Activated T-cell treated with anti-CD3 and anti-CD28 coated beads, Interleukin-2, amount 50 U/mL, for 4 hours (primary cell): Measurements from ENCODE around the gene RFTN2. TPM values are rescaled to one million over a fixed set of nuclear protein-coding genes. Genes with fewer than 3 reads are reported as not detected.
"Not testable (repeated sequence)": the region's sequence is repeated elsewhere in the genome, so short reads cannot be mapped to it uniquely, and the experiment has no call there.

ENCODE experiments used
- ATAC-seq, 2 donors: fragments of 200-7000 bp; cut with Tn5 transposase; one replicate each; pipeline ENCODE4 v1.10.0; 2021
- DNase-seq: peaks from one replicate; pipeline ENCODE4 v3.0.0-alpha.2; 2020
- H3K27me3 Mint-ChIP-seq: one replicate; pipeline ENCODE4 v1.8.0; 2021; ENCODE audit warnings: low read depth, mixed read lengths
- H3K36me3 Mint-ChIP-seq: one replicate; pipeline ENCODE4 v1.8.0; 2022; ENCODE audit warnings: mixed read lengths; ENCODE audit not compliant: insufficient read depth
- H3K4me1 Mint-ChIP-seq: one replicate; pipeline ENCODE4 v1.8.0; 2021; ENCODE audit warnings: low read depth, mixed read lengths
- H3K4me3 Mint-ChIP-seq: one replicate; pipeline ENCODE4 v1.8.0; 2021; ENCODE audit warnings: mild to moderate bottlenecking, moderate library complexity, mixed read lengths
- H3K9me3 Mint-ChIP-seq: one replicate; pipeline ENCODE4 v1.8.0; 2021; ENCODE audit warnings: mixed read lengths
- total RNA-seq, 3 donors: library from RNA; stranded (reverse); gene quantifications; one replicate each; pipeline ENCODE4 v1.2.1, GENCODE V29; 2021

RFTN2 gene
- total RNA-seq, 3 donors from 2014 or later, result not detected

DNA sequence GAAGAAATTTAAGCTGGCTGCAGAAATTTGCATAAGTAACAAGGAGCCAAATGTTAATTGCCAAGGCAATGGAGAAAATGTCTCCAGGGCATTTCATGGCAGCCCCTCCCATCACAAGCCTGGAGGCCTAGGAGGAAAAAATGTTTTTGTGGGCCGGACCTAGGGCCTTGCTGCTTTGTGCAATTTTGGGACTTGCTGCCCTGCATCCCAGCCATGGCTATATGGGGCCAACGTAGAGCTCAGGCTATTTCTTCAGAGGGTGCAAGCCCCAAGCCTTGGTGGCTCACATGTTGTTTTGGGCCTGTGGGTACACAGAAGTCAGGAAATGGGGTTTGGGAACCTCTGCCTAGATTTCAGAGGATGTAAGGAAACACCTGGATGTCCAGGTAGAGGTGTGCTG, 101.8 kb downstream of the RFTN2 start:
- H3K27me3 Mint-ChIP-seq, result no peaks in the 10 kb centered on the region
- H3K4me1 Mint-ChIP-seq, result no peaks in the 10 kb centered on the region
- no peak overlapping the region for H3K4me3 Mint-ChIP-seq
- no peak for DNase-seq
- H3K9me3 Mint-ChIP-seq, result peaks cover 11% of the 10 kb centered on the region
- peaks cover 10% of the 10 kb centered on the region for H3K36me3 Mint-ChIP-seq
- no peak for ATAC-seq

- ATAC-seq (no peak), DNase-seq (no peak)
- Mint-ChIP-seq H3K9me3 (peaks cover 11% of the 10 kb centered on the region), H3K4me1 (no peaks in the 10 kb centered on the region), H3K36me3 (peaks cover 10% of the 10 kb centered on the region), H3K27me3 (no peaks in the 10 kb centered on the region), H3K4me3 (no peak overlapping the region)
Observed at GRCh38 chr2:197571627-197572271, 103.6 kb downstream of the RFTN2 start.

GRCh38 chr2:197560146-197560665, 115.2 kb downstream of the RFTN2 start:
- DNase-seq (no peak), ATAC-seq (no peak)
- Mint-ChIP-seq H3K9me3 (no peaks in the 10 kb centered on the region), H3K36me3 (peaks cover 13% of the 10 kb centered on the region), H3K4me3 (no peak overlapping the region), H3K4me1 (peaks cover 6% of the 10 kb centered on the region), H3K27me3 (no peaks in the 10 kb centered on the region)

DNA sequence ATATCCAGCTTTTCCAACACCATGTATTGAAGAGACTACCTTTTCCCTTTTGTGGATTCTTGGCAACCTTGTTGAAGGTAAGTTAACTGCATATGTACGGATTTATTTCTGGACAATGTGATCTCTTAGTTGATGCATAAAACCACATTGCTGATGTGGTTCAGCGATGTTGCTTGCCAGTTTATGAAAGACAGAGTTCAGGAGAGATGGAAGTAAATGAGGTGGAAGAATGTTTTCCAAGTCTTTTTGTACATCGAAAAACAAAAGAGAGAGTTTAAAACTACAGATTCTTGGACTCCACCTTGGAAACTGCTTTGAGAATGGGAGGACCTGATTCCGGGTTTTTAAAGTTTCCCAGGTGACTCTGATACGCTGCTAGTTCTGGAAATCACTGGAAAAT, 115.7 kb downstream of the RFTN2 start:
- DNase-seq (no peak), ATAC-seq (no peak)
- Mint-ChIP-seq H3K36me3 (peaks cover 11% of the 10 kb centered on the region), H3K27me3 (no peaks in the 10 kb centered on the region), H3K9me3 (no peaks in the 10 kb centered on the region), H3K4me3 (no peak overlapping the region), H3K4me1 (peaks cover 6% of the 10 kb centered on the region)

DNA sequence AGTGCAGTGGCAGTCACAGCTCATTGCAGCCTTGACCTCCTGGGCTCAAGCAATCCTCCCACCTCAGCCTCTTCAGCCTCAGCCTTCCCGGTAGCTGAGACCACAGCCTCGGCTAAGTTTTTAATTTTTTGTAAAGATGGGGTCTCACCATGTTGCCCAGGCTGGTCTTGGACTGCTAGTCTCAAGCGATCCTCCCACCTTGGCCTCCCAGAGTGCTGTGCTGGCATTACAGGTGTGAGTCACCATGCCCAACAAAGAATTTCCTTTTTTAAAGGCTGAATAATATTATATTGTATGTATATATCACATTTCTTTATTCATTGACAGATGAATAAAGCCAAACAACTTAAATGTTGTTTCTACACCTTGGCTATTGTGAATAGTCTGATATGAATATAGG, 117.0 kb downstream of the RFTN2 start:
- ATAC-seq (no peak), DNase-seq (no peak)
- Mint-ChIP-seq H3K4me3 (no peak overlapping the region), H3K36me3 (peaks cover 9% of the 10 kb centered on the region), H3K9me3 (no peaks in the 10 kb centered on the region), H3K27me3 (no peaks in the 10 kb centered on the region), H3K4me1 (peaks cover 6% of the 10 kb centered on the region)

DNA sequence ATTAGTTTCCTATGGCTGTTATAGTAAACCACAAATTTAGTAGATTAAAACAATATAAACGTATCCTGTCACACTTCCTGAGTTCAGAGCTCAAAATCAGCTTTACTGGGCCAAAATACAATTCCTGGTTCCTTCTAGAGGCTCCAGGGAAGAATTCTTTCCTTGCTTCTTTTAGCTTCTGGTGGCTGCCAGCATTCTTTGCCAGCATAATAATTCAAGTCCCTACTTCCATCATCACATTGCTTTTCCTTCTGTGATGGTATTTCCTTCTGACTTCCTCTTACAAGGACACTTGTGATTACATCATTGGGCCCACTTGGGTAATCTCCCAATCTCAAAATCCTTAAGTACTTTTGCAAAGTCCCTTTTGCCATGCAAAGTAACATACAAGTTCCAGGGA, 118.9 kb downstream of the RFTN2 start:
- H3K36me3 Mint-ChIP-seq, result peaks cover 17% of the 10 kb centered on the region
- no peaks in the 10 kb centered on the region for H3K27me3 Mint-ChIP-seq
- H3K4me1 Mint-ChIP-seq, result peaks cover 6% of the 10 kb centered on the region
- ATAC-seq (no peak), DNase-seq (no peak)
- H3K4me3 Mint-ChIP-seq, result no peak overlapping the region
- no peaks in the 10 kb centered on the region for H3K9me3 Mint-ChIP-seq

DNA sequence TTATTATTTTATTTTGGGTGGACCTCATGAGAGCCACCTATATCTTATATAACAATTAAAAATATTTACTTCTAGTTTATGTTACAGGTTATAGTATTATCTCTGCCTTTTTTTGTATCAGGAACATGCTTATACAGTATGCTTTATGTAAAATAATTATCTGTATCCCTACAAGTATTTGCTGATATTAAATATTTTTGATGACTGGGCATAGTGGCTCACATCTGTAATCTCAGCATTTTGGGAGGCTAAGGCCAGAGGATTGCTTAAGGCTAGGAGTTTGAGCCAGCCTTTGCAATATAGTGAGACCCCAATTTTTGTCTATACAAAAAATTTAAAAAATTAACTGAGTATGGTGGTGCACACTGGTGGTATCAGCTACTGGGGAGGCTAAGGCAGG, 119.9 kb downstream of the RFTN2 start:
- Mint-ChIP-seq H3K36me3 (peaks cover 17% of the 10 kb centered on the region), H3K9me3 (no peaks in the 10 kb centered on the region), H3K4me3 (no peak overlapping the region), H3K27me3 (no peaks in the 10 kb centered on the region), H3K4me1 (peaks cover 6% of the 10 kb centered on the region)
- DNase-seq (no peak), ATAC-seq (no peak)

GRCh38 chr2:197551260-197551659, 124.1 kb downstream of the RFTN2 start:
- not testable (repeated sequence) for H3K9me3 Mint-ChIP-seq, DNase-seq
- H3K36me3 Mint-ChIP-seq, result peaks cover 22% of the 10 kb centered on the region

GRCh38 chr2:197548582-197548981, 126.8 kb downstream of the RFTN2 start:
- ATAC-seq (no peak), DNase-seq (no peak)
- Mint-ChIP-seq H3K4me3 (no peak overlapping the region), H3K27me3 (no peaks in the 10 kb centered on the region), H3K4me1 (peaks cover 2% of the 10 kb centered on the region), H3K36me3 (peaks cover 24% of the 10 kb centered on the region), H3K9me3 (no peaks in the 10 kb centered on the region)

More at GRCh38 chr2:197551260-197551659, 124.1 kb downstream of the RFTN2 start:
- not testable (repeated sequence) for ATAC-seq, H3K4me1 Mint-ChIP-seq, H3K27me3 Mint-ChIP-seq, H3K4me3 Mint-ChIP-seq

DNA sequence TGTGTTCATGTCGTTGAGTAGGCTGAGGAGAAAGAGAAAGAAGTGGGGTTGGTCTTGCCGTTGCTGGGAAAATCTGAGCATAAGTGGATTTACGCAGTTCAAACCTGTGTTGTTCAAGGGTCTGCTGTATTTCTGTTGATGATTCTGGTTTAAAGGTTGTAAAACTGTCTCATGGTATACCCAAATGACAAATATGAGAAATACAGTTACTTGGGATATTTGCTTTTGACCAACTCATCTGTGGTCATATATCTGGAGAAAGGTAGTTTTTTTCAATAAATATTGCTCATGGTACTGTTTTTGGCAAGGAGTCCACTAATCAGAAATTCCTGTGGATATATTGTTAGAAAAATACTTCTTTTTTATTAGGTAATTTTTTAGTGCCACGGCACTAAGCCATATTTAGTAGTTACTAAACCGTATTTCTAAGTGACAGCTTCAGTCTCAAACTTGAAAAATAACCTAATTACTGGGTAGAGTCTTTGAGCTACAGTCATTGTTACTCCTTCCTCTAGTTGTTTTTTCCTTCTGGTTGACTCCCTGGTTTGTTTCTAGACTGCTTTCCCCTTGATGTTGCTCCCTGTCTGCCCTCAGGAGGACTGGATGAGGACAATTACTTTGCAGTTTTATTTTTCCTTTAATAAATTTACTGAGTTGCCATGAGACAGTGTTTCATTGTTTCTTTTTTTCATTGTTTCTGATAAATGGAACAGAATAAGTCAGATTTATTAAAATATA, 128.1 kb downstream of the RFTN2 start:
- H3K27me3 Mint-ChIP-seq, result no peaks in the 10 kb centered on the region
- ATAC-seq, result no peak
- H3K36me3 Mint-ChIP-seq, result peaks cover 21% of the 10 kb centered on the region
- H3K4me3 Mint-ChIP-seq, result no peak overlapping the region
- H3K4me1 Mint-ChIP-seq, result peaks cover 2% of the 10 kb centered on the region
- no peak for DNase-seq
- no peaks in the 10 kb centered on the region for H3K9me3 Mint-ChIP-seq

GRCh38 chr2:197543206-197543605, 132.2 kb downstream of the RFTN2 start:
- peaks cover 15% of the 10 kb centered on the region for H3K4me1 Mint-ChIP-seq
- H3K27me3 Mint-ChIP-seq, result no peaks in the 10 kb centered on the region
- no peak for DNase-seq
- H3K4me3 Mint-ChIP-seq, result no peak overlapping the region
- H3K9me3 Mint-ChIP-seq, result no peaks in the 10 kb centered on the region
- no peak for ATAC-seq
- peaks cover 35% of the 10 kb centered on the region for H3K36me3 Mint-ChIP-seq

GRCh38 chr2:197539734-197540133, 135.7 kb downstream of the RFTN2 start:
- H3K9me3 Mint-ChIP-seq, result no peaks in the 10 kb centered on the region
- no peaks in the 10 kb centered on the region for H3K27me3 Mint-ChIP-seq
- DNase-seq, result no peak
- H3K4me3 Mint-ChIP-seq, result no peak overlapping the region
- no peak for ATAC-seq
- H3K36me3 Mint-ChIP-seq, result peaks cover 42% of the 10 kb centered on the region
- H3K4me1 Mint-ChIP-seq, result peaks cover 22% of the 10 kb centered on the region

DNA sequence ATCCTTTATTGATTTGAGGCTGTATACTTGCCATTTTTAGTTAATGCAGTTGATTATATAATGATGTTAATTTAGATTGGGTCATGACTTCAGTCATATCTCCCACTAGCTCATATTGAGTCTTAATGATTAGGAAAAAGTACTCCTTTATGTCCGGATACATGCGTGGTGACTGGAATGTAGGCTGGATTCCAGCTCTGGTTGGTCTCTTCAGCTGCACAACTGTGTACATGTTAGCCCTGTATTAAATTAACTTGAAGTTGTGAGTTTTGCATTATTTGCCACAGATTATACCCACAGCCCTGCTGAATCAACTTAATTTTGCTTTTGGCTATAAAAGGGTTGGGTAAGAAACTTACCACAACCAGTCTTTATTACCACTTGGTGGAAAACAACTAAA, 137.0 kb downstream of the RFTN2 start:
- Mint-ChIP-seq H3K9me3 (no peaks in the 10 kb centered on the region), H3K36me3 (peaks cover 49% of the 10 kb centered on the region), H3K4me1 (peaks cover 33% of the 10 kb centered on the region), H3K4me3 (no peak overlapping the region), H3K27me3 (no peaks in the 10 kb centered on the region)
- DNase-seq, result no peak
- no peak for ATAC-seq
